Medulla oblongata (tissue), 1 donor: ENCODE results near the gene PLEKHA7.
A peak's percentile ranks its signal among the peaks of the same experiment; 100 is the strongest.

Experiments used
- DNase-seq: peaks from one replicate; pipeline ENCODE4 v3.0.0-alpha.2; 2015; ENCODE audit errors: extremely low spot score

Gene PLEKHA7

GRCh38 chr11:16809886-16810668, 204.1 kb downstream of the PLEKHA7 start:
- peak; percentile 89 for DNase-seq

- peak; percentile 69 for DNase-seq
These were observed 206.9 kb downstream of the PLEKHA7 start for GRCh38 chr11:16807306-16807705.

- no peak for DNase-seq
These were observed 207.4 kb downstream of the PLEKHA7 start for GRCh38 chr11:16806791-16807190.

GRCh38 chr11:16805938-16806337, 208.3 kb downstream of the PLEKHA7 start:
- no peak for DNase-seq

- DNase-seq, result no peak
These were observed 209.9 kb downstream of the PLEKHA7 start for GRCh38 chr11:16804104-16804947.

- no peak for DNase-seq
These were observed 212.8 kb downstream of the PLEKHA7 start for GRCh38 chr11:16801288-16801980.

- no peak for DNase-seq
These were observed 213.8 kb downstream of the PLEKHA7 start for GRCh38 chr11:16800382-16800781.

- no peak for DNase-seq
These were observed 214.3 kb downstream of the PLEKHA7 start for GRCh38 chr11:16799890-16800289.

- DNase-seq, result no peak
These were observed 215.0 kb downstream of the PLEKHA7 start for GRCh38 chr11:16799221-16799620.

- no peak for DNase-seq
These were observed 216.4 kb downstream of the PLEKHA7 start for GRCh38 chr11:16797776-16798175.

- no peak for DNase-seq
These were observed 217.9 kb downstream of the PLEKHA7 start for GRCh38 chr11:16796311-16796710.

- no peak for DNase-seq
These were observed 219.1 kb downstream of the PLEKHA7 start for GRCh38 chr11:16795146-16795545.

- DNase-seq, result no peak
These were observed 220.0 kb downstream of the PLEKHA7 start for GRCh38 chr11:16794047-16794818.

GRCh38 chr11:16793511-16793910, 220.7 kb downstream of the PLEKHA7 start:
- DNase-seq, result no peak

- no peak for DNase-seq
These were observed 221.2 kb downstream of the PLEKHA7 start for GRCh38 chr11:16793009-16793408.

GRCh38 chr11:16792426-16792825, 221.8 kb downstream of the PLEKHA7 start:
- no peak for DNase-seq

- no peak for DNase-seq
These were observed 222.8 kb downstream of the PLEKHA7 start for GRCh38 chr11:16791191-16791961.

GRCh38 chr11:16790486-16791190, 223.6 kb downstream of the PLEKHA7 start:
- no peak for DNase-seq

- DNase-seq, result no peak
These were observed 224.4 kb downstream of the PLEKHA7 start for GRCh38 chr11:16789560-16790485.
